Measurements from ENCODE around the gene TMEM219.

TMEM219 gene

DNA sequence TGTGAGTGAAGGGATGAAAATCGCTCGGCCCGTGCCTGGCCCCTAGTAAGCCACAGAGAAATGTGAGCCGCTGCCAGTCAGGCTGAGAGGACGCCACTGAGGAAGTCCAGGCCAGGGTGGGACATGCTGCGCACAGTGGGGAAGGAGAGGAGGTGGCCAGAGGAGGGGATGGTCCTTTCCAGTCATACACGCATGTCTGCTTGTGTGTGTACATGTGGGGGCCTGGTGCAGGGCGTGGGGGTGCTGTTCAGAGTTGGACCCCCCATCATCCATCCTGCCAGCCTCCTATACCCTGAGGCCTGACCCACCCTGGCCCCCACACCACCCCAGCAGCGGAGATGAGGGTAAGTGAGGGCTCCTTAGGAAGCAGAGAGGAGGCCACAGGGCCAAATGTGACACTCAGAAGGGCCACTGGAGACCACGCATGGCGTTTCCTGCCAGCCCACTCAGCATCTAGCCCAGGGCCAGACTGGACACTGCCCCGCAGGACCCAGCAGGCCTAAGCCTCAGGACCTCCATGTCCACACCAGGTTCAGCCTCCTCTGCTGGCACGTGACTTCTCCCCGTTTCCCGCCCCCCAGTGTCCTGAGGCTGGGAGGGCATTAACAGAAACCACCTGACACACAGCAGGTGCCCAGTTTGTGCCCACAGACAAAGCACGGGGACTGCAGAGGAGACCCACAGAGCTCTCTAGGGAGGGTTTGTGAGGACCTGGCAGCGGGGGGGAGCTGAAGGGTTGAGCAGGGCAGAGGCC lies 42.0 kb downstream of the TMEM219 start:
- H3K4me3 Mint-ChIP-seq: no peak overlapping the region
- no peak for ATAC-seq (ENCODE audit: low read depth)
- H3K27ac Mint-ChIP-seq: no peak overlapping the region
- H3K27me3 Mint-ChIP-seq: peaks cover 3% of the 10 kb centered on the region
- no peak for DNase-seq (ENCODE audit: low spot score in 2 of 2)
- peaks cover 10% of the 10 kb centered on the region for H3K36me3 Mint-ChIP-seq
- no peaks in the 10 kb centered on the region for H3K9me3 Mint-ChIP-seq
- peaks cover 4% of the 10 kb centered on the region for H3K4me1 Mint-ChIP-seq

DNA sequence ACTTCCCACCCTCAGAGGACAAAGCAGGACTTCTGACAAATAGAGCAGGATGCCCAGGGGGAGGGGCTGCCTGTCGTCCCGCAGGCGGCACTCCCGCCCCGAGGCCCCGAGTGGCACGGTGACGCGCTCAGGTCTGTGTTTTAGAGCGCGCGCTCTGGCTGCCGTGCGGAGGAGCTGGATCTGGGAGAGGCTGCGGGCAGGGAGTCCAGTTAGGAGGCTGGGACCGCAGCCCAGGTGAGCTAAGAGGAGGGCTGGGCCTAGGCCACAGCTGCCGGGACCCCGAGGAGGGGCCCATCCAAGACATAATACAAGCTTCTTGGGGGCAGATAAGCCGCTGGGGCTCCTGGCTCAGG lies 42.5 kb downstream of the TMEM219 start:
- Mint-ChIP-seq H3K4me1 (peaks cover 4% of the 10 kb centered on the region), H3K27me3 (peaks cover 7% of the 10 kb centered on the region), H3K36me3 (peaks cover 10% of the 10 kb centered on the region), H3K4me3 (no peak overlapping the region), H3K9me3 (no peaks in the 10 kb centered on the region), H3K27ac (no peak overlapping the region)
- ATAC-seq (ENCODE audit: low read depth) (no peak), DNase-seq (ENCODE audit: low spot score in 2 of 2) (no peak)

DNA sequence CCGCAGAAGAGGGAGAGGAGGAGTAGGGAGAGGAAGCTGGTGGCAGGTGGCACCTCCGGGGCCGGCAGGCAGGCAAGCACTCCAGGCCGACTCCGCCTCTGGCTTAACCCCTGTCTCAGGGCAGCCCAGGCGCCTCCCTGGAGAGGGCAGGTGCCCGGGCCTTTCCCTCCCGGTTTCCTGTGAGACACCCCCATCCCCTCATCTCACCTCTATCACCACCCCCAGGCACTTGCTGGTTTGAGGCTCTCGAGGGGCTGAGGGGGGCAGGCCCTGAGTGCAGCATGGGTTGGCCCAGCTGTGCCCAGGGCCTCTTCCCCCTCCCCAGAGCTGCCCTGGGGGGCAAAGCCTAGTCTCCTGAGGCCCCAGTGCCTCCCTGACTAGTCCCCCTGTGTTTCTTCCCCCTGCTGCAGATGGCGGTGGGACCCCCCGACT lies 42.9 kb downstream of the TMEM219 start:
- peaks cover 10% of the 10 kb centered on the region for H3K27me3 Mint-ChIP-seq
- peaks cover 7% of the 10 kb centered on the region for H3K36me3 Mint-ChIP-seq
- ATAC-seq (ENCODE audit: low read depth): peak; percentile 26
- no peak overlapping the region for H3K27ac Mint-ChIP-seq
- no peaks in the 10 kb centered on the region for H3K9me3 Mint-ChIP-seq
- peaks cover 4% of the 10 kb centered on the region for H3K4me1 Mint-ChIP-seq
- no peak overlapping the region for H3K4me3 Mint-ChIP-seq
- no peak for DNase-seq (ENCODE audit: low spot score in 2 of 2)

DNA sequence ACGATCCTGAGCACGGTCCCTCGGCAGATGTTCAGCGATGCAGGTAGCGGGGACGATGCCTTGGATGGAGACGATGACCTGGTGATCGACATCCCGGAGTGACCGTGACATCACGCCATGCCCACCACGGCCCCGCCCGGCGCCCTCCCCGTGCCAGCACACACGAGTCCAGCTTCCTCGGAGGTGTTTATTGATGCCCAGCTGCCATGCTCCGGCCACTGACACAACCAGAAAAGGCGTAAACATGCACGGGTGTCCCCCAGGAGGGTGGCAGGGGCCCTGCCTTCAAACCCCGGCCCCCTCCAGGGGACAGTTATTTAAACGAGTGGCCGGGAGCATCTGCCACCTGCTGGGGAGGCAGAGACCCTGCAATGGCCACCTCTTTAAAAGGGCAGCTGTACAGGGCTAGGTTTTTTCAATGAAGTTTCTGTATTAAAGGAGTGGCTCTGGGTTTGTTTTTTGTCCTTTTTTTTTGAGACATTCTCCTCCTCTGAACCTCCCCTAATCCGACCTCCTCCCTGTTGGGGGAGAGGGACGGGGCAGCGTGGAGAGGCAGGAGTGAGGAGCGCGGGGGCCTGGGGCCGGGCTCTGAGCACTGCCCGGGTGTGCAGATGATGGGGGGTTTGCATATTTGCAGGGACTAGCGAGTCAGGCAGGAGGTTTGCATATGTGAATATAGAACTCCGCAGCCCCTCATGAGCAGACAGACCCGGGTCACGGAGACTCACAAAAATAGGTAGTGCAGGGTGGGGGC lies 43.6 kb downstream of the TMEM219 start:
- DNase-seq (ENCODE audit: low spot score in 2 of 2) (peak in 1 of 2 donors; percentile 41), ATAC-seq (ENCODE audit: low read depth) (peak; percentile 78)
- Mint-ChIP-seq H3K9me3 (no peaks in the 10 kb centered on the region), H3K4me1 (peaks cover 8% of the 10 kb centered on the region), H3K27me3 (peaks cover 15% of the 10 kb centered on the region), H3K4me3 (no peak overlapping the region), H3K36me3 (peaks cover 7% of the 10 kb centered on the region), H3K27ac (no peak overlapping the region)

DNA sequence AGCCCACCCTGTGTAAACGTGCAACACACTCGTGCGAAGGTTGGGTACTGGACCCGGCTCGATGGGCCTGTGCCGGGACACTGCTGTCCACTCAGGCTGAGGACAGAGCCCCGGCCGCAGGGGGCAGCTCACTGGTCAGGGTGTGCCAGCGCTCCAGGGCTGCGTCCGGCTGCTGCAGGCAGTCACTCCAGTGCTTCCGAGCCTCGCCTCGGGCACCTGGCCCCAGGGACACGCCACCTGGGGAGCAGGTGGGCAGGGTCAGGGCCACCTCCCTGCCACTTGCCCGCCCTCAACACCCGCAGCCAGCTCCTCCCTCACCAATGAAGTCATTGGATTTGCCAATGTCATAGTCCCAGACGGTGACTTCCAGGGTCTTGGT lies 44.2 kb downstream of the TMEM219 start:
- Mint-ChIP-seq H3K27me3 (peaks cover 16% of the 10 kb centered on the region), H3K4me1 (peaks cover 9% of the 10 kb centered on the region), H3K4me3 (no peak overlapping the region), H3K27ac (no peak overlapping the region), H3K9me3 (no peaks in the 10 kb centered on the region), H3K36me3 (peaks cover 7% of the 10 kb centered on the region)
- no peak for DNase-seq (ENCODE audit: low spot score in 2 of 2)
- ATAC-seq (ENCODE audit: low read depth): no peak

DNA sequence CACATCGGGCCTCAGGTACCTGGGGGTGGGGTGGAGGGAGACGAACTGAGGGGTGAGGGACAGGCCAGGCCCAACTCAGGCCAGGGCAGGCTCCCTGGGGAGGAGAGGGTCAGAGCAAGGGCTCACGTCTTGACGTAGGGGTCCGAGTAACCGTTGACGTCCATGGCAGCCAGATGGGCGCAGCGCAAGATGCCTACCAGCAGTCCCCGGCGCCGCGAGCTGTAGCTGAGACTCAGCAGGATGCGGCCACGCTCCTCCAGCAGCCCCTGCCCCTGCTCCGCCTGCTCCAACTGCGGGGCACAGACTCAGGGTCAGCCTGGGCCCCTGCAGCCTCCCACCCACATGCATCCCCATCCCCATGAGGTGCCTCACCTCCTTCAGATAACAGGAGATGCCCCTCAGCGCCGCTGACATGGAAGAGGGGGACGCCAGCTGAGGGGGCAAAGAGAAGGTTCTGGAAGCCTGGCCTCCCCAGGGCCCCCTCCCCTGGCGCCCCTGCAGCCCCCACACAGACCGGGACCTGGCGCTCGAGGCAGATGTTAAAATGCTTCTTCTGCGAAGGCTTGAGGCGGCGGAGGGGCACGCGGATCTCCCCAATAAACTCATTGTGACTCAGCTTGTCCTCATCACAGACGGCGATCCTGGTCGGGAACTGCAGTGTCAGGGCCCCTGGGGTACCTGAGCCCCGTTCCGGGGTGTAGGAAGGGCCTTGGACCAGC lies 44.9 kb downstream of the TMEM219 start:
- DNase-seq (ENCODE audit: low spot score in 2 of 2) (no peak), ATAC-seq (ENCODE audit: low read depth) (no peak)

DNA sequence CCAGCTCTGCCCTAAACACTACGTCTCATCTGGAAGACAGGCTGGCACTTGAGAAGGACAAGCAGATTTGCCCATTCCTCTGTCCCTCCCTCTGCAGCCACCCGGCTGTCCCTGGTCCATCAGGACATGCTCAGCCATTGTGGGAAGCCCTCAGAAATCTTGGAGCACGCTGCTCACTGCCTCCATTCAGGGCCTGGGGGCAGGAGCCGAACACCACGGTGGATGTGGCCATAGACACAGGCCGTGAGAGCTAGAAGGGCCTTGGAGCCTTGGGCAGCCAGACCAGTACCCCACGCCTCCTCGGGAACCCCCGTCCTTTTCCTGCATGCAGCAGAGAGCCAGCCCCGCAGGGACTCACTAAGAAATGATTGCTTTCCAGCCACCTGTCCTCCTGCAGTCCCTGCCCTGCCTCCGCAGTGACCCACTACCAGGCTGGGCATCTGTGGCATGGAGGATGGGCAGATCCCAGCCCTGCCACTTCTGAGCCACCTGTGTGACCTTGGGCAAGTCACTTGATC lies 45.6 kb downstream of the TMEM219 start:
- Mint-ChIP-seq H3K36me3 (peaks cover 6% of the 10 kb centered on the region), H3K9me3 (no peaks in the 10 kb centered on the region), H3K27me3 (peaks cover 23% of the 10 kb centered on the region), H3K4me1 (peaks cover 15% of the 10 kb centered on the region), H3K4me3 (no peak overlapping the region), H3K27ac (no peak overlapping the region)
- DNase-seq (ENCODE audit: low spot score in 2 of 2) (no peak), ATAC-seq (ENCODE audit: low read depth) (no peak)

More for the DNA sequence above, 44.9 kb downstream of the TMEM219 start:
- H3K9me3 Mint-ChIP-seq: no peaks in the 10 kb centered on the region
- peaks cover 13% of the 10 kb centered on the region for H3K4me1 Mint-ChIP-seq
- no peak overlapping the region for H3K27ac Mint-ChIP-seq
- H3K4me3 Mint-ChIP-seq: no peak overlapping the region
- peaks cover 7% of the 10 kb centered on the region for H3K36me3 Mint-ChIP-seq
- peaks cover 19% of the 10 kb centered on the region for H3K27me3 Mint-ChIP-seq

DNA sequence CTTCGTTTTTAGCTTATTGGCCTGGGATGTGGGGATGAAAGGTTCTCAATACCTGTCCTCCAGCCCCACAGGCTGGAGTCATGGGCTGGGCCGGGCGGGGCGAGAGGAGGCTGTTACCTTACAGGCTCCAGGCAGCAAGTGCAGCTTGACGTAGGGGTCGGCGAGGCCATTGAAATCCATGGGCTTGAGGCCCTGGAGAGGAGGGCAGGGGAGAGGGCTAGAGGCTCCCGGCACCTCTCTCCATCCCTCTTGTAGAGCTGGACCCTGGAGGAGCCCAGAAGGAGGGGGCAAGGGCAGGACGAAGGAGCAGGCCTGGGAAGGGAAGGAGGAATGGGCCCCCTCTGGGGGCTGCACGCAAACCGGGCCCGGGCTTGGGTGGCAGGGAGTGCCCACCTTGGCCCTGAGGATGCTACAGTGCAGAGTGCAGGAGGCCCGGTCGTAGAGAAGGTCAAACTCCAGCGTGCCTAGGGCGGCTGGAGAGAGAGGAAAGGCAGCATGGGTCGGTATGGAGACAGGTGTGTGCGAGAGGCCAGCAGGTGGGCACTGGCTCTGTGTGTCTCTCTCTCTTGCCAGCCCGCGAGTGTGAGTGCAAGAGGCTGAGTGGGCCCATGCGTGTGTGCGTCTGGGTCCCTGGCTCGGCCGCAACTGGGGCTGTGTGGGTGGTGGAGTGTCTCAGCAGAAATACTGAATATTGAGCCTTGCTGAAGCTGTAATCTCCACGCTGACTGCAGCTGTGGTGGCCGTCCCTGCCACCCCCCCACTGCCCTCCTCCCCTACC lies 47.4 kb downstream of the TMEM219 start:
- ATAC-seq (ENCODE audit: low read depth): no peak
- H3K27me3 Mint-ChIP-seq: peaks cover 23% of the 10 kb centered on the region
- peak overlapping the region; percentile 50 for H3K4me3 Mint-ChIP-seq

DNA sequence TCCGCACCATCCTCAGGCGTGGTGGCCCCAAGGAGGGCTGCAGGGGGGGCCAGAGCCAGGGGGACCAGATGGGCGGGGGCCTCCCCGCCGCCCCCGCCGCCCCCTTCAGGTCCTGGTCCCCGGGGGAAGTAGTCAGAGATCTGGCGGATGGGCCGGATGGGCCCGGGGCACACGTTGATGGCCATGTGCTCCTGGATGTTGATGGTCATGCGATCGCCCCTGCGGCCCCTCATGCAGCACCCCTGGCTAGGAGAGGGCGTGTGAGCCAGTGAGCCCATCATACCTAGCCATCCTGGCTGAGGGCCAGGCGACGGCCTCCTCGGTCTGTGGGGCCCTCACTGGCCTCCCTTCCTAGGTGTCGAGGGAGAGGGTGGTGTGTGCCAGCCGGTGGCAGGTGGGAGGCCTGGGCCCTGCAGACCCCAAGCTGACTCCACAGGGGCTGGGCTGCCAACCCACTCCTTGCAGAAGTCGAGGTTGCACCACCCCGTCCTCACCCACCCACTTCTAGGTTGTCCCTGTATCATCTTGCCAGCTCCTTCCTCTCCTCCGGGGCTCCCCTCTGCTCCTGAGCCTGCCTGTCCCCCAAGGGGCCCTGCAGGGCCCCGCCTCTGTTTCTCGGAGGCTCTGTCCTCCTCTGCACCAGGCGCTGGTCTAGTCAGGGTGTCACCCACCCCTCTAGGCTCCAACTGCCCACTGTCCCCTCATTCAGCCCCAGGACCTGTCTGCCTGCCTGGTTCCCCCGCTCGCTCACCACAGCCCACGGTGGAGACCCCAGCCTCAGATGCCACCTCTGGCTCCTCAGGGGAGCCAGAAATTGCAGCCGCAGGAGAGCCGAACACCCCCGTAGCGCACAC lies 48.3 kb downstream of the TMEM219 start:
- Mint-ChIP-seq H3K4me1 (peaks cover 13% of the 10 kb centered on the region), H3K27ac (no peak overlapping the region), H3K9me3 (no peaks in the 10 kb centered on the region), H3K4me3 (peak overlapping the region; percentile 56), H3K27me3 (peaks cover 24% of the 10 kb centered on the region), H3K36me3 (no peaks in the 10 kb centered on the region)
- no peak for DNase-seq (ENCODE audit: low spot score in 2 of 2)
- ATAC-seq (ENCODE audit: low read depth): no peak

More for the DNA sequence above, 47.4 kb downstream of the TMEM219 start:
- H3K4me1 Mint-ChIP-seq: peaks cover 14% of the 10 kb centered on the region
- no peak overlapping the region for H3K27ac Mint-ChIP-seq
- H3K9me3 Mint-ChIP-seq: no peaks in the 10 kb centered on the region
- no peaks in the 10 kb centered on the region for H3K36me3 Mint-ChIP-seq
- no peak for DNase-seq (ENCODE audit: low spot score in 2 of 2)

DNA sequence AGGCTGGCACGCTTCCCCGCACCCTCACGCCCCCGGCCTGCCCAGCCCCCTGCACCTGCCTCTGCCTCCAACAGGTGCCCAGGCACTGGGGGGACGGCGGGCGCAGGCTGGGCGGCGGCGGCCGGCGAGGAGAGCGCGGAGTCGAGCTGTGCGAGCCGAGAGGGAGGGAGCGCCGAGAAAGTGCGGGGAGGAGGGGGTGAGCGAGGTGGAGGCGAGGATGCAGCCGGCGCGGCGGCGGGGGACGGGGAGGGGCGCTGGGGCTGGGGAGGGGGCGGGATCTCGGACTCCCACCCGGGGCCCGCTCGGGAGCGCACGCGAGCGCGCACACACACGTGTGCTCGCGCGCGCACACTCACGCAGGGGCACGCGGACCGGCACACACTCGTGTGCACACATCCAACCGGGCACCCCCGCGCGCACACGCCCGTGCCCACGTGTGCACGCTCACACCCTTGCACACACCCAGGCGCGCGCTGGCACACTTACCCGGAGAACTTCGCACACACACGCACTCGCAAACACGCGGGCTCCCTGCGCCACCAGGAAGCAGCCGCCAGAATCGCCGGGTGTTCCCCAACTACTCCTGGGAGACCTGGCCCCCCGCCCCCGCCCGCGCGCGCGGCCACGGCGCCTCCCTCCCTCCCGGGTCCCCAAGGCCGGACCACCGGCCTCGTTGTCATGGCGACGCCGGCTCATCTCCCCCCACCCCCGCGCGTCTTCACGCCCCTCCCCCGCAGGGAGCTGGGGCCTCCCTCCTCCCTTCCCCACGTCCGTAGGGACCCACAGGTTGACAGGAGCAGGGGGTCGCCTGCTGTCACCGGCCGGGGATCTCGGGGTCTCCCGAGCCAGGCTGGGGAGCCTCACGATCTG lies 49.2 kb downstream of the TMEM219 start, which contains the start of gene DOC2A:
TSS of gene DOC2A (minus strand) at position 184 of the 870 bp plus-strand sequence. CDS start 805 bp downstream, outside the sequence.
- Mint-ChIP-seq H3K27ac (peak within 1 kb of the TSS; percentile 26), H3K9me3 (no peaks in the 10 kb centered on the region), H3K27me3 (peaks cover 24% of the 10 kb centered on the region), H3K4me3 (peak within 1 kb of the TSS; percentile 85), H3K36me3 (no peaks in the 10 kb centered on the region), H3K4me1 (peaks cover 13% of the 10 kb centered on the region)
- ATAC-seq (ENCODE audit: low read depth) (peak; percentile 59), DNase-seq (ENCODE audit: low spot score in 2 of 2) (no peak)

DNA sequence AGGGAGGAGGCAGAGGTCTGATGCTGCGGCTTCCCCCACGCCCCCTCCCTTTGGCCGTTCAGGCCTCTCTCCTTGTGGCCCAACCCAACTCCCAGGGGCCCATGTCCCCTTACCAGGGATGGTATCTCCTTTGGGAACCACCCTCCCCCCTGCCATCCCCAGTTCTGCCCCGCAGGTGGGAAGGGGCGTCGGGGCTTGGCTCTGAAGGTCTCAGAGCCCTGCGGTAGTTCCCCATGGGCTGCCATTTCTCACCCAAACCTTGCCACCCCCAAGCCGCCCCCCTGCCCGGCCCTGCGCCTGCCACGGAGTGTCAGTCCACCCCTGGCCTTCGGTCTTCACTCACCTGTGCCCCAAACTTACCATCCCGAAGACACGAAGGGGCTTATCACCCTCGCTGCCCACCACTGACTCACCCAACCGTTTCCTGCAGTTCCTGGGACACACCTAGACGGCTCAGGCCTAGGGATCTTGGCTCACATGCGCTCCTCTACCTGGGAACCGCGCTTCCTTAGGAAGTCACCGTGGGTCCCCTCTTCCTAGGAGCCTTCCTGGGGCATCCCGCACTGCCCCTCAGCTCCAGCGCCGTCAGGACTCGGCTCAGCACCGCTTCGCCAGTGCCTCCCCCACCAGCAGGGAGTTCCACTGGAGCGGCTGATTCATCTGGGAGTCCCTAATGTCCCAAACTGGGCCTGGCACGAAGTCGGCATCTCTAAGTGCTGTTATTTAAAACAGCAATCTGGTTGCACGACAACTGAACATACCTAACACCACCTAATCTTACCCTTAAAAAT lies 50.0 kb downstream of the TMEM219 start:
- Mint-ChIP-seq H3K36me3 (no peaks in the 10 kb centered on the region), H3K27ac (peak overlapping the region; percentile 26), H3K9me3 (no peaks in the 10 kb centered on the region), H3K27me3 (peaks cover 27% of the 10 kb centered on the region), H3K4me1 (peaks cover 13% of the 10 kb centered on the region), H3K4me3 (peak overlapping the region; percentile 85)
- DNase-seq (ENCODE audit: low spot score in 2 of 2) (no peak), ATAC-seq (ENCODE audit: low read depth) (no peak)
